ENCODE results near the gene DNAJB1.

DNAJB1 gene

GRCh38 chr19:14475251-14476073 lies 42.7 kb downstream of the DNAJB1 start, which contains the start of gene PTGER1:
Gene PTGER1 (minus strand): TSS chr19:14475354. CDS start chr19:14474320, 1,034 bp downstream.
- H3K79me1 ChIP-seq (ENCODE audit: low read length) = no peaks in the 10 kb centered on the region
- peaks cover 0 to 8% of the 10 kb centered on the region in 2 experiments for H3K4me1 ChIP-seq (ENCODE audit: control insufficient read depth in 1 of 2, insufficient read depth in 2 of 2, low read length in 2 of 2)
- no peak within 1 kb of the TSS for H2AFZ ChIP-seq (ENCODE audit: insufficient read depth, low read length, poor library complexity)
- H3K23ac ChIP-seq (ENCODE audit: low read length) = no peak within 1 kb of the TSS
- no peak within 1 kb of the TSS for H3K4ac ChIP-seq (ENCODE audit: low read depth, low read length)
- H2BK5ac ChIP-seq (ENCODE audit: low read depth, low read length, poor library complexity) = no peak within 1 kb of the TSS
- H3K4me2 ChIP-seq (ENCODE audit: low read length) = no peak within 1 kb of the TSS
- no peak within 1 kb of the TSS for H3K4me3 ChIP-seq (ENCODE audit: low read depth, low read length)
- no peak within 1 kb of the TSS for H3K14ac ChIP-seq (ENCODE audit: low read length)
- H3K79me2 ChIP-seq (ENCODE audit: control insufficient read depth, insufficient read depth, low read length, poor library complexity) = no peaks in the 10 kb centered on the region
- H3K18ac ChIP-seq (ENCODE audit: low read length) = no peak within 1 kb of the TSS
- DNase-seq = peak in 1 of 2 donors; percentile 22
- H3K36me3 ChIP-seq (ENCODE audit: control insufficient read depth in 1 of 2, insufficient read depth in 2 of 2, low read length in 2 of 2) = peaks cover 30 to 32% of the 10 kb centered on the region in 2 experiments
- H4K91ac ChIP-seq (ENCODE audit: low read depth, low read length) = no peak within 1 kb of the TSS
- no peak within 1 kb of the TSS for H3K9ac ChIP-seq (ENCODE audit: low read length)
- no peaks in the 10 kb centered on the region for H3K9me3 ChIP-seq (ENCODE audit: insufficient read depth, low read depth, low read length)
- H3K27me3 ChIP-seq (ENCODE audit: insufficient read depth, low read length) = no peaks in the 10 kb centered on the region
- H4K8ac ChIP-seq (ENCODE audit: low read depth, low read length) = no peak within 1 kb of the TSS
- H3K27ac ChIP-seq (ENCODE audit: low read depth, low read length) = no peak within 1 kb of the TSS
- H2BK12ac ChIP-seq (ENCODE audit: low read length) = no peak within 1 kb of the TSS
- no CpG with 5 or more reads among the region's 33 CpGs for WGBS (ENCODE audit: extremely low coverage, insufficient coverage, insufficient read length)
- H2AK5ac ChIP-seq (ENCODE audit: low read length) = no peak within 1 kb of the TSS
- no peak within 1 kb of the TSS for H4K12ac ChIP-seq (ENCODE audit: low read depth, low read length)
- no peak within 1 kb of the TSS for H2BK120ac ChIP-seq (ENCODE audit: insufficient read depth, low read length, poor library complexity)

- H4K12ac ChIP-seq (ENCODE audit: low read depth, low read length) = no peak overlapping the region
- H3K36me3 ChIP-seq (ENCODE audit: control insufficient read depth in 1 of 2, insufficient read depth in 2 of 2, low read length in 2 of 2) = peaks cover 26 to 28% of the 10 kb centered on the region in 2 experiments
- H3K23ac ChIP-seq (ENCODE audit: low read length) = no peak overlapping the region
- H3K9ac ChIP-seq (ENCODE audit: low read length) = no peak overlapping the region
- no peaks in the 10 kb centered on the region for H3K79me2 ChIP-seq (ENCODE audit: control insufficient read depth, insufficient read depth, low read length, poor library complexity)
- no peak overlapping the region for H3K27ac ChIP-seq (ENCODE audit: low read depth, low read length)
- no peak for DNase-seq
- no peak overlapping the region for H3K4ac ChIP-seq (ENCODE audit: low read depth, low read length)
- H3K14ac ChIP-seq (ENCODE audit: low read length) = no peak overlapping the region
- peaks cover 0 to 8% of the 10 kb centered on the region in 2 experiments for H3K4me1 ChIP-seq (ENCODE audit: control insufficient read depth in 1 of 2, insufficient read depth in 2 of 2, low read length in 2 of 2)
- no peak overlapping the region for H2BK5ac ChIP-seq (ENCODE audit: low read depth, low read length, poor library complexity)
- H2AK5ac ChIP-seq (ENCODE audit: low read length) = no peak overlapping the region
- H4K8ac ChIP-seq (ENCODE audit: low read depth, low read length) = no peak overlapping the region
- no peaks in the 10 kb centered on the region for H3K9me3 ChIP-seq (ENCODE audit: insufficient read depth, low read depth, low read length)
- H2BK120ac ChIP-seq (ENCODE audit: insufficient read depth, low read length, poor library complexity) = no peak overlapping the region
- WGBS (ENCODE audit: extremely low coverage, insufficient coverage, insufficient read length) = no CpG with 5 or more reads among the region's 12 CpGs
- no peaks in the 10 kb centered on the region for H3K79me1 ChIP-seq (ENCODE audit: low read length)
- no peaks in the 10 kb centered on the region for H3K27me3 ChIP-seq (ENCODE audit: insufficient read depth, low read length)
- no peak overlapping the region for H4K91ac ChIP-seq (ENCODE audit: low read depth, low read length)
- H3K18ac ChIP-seq (ENCODE audit: low read length) = no peak overlapping the region
- H2AFZ ChIP-seq (ENCODE audit: insufficient read depth, low read length, poor library complexity) = no peak overlapping the region
- H2BK12ac ChIP-seq (ENCODE audit: low read length) = no peak overlapping the region
- H3K4me3 ChIP-seq (ENCODE audit: low read depth, low read length) = no peak overlapping the region
- no peak overlapping the region for H3K4me2 ChIP-seq (ENCODE audit: low read length)
Measured at GRCh38 chr19:14474827-14475226, 43.4 kb downstream of the DNAJB1 start.

DNA sequence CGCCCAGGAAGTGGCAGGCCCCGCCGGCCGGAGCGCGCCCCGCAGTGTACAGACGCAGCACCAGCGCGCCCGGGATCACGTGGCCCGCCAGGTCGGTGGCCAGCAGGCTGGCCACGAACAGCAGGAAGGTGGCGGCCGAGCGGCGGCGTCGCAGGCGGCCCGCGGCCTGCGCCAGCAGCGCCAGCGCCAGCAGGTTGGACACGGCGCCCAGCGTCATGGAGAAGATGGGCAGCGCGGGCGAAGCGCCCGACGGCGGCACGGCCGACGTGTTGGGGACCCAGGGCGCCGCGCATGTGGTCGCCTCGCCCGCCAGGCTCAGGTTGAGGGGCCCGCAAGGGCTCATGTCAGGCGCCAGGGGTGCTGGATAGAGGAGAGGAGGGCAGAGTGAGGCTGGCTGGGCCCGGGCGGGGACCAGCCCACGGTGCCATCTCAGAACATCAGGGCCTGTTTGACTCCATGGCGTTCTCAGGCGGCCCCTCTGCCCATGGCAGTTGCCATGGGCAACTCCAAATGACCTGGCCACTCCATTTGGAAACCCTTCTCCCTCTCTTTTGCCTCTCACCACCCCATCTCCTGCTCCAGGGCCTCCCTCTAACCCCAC lies 44.1 kb downstream of the DNAJB1 start:
- no peak overlapping the region for H4K12ac ChIP-seq (ENCODE audit: low read depth, low read length)
- no peak overlapping the region for H2AFZ ChIP-seq (ENCODE audit: insufficient read depth, low read length, poor library complexity)
- no peak overlapping the region for H2BK12ac ChIP-seq (ENCODE audit: low read length)
- H2BK5ac ChIP-seq (ENCODE audit: low read depth, low read length, poor library complexity) = no peak overlapping the region
- H3K79me1 ChIP-seq (ENCODE audit: low read length) = no peaks in the 10 kb centered on the region
- DNase-seq = peak; percentile 66 to 71
- no peak overlapping the region for H4K91ac ChIP-seq (ENCODE audit: low read depth, low read length)
- H3K4me1 ChIP-seq (ENCODE audit: control insufficient read depth in 1 of 2, insufficient read depth in 2 of 2, low read length in 2 of 2) = peaks cover 0 to 8% of the 10 kb centered on the region in 2 experiments
- peaks cover 2% of the 10 kb centered on the region for H3K9me3 ChIP-seq (ENCODE audit: insufficient read depth, low read depth, low read length)
- no peak overlapping the region for H3K18ac ChIP-seq (ENCODE audit: low read length)
- no peak overlapping the region for H3K4ac ChIP-seq (ENCODE audit: low read depth, low read length)
- H3K9ac ChIP-seq (ENCODE audit: low read length) = no peak overlapping the region
- H2BK120ac ChIP-seq (ENCODE audit: insufficient read depth, low read length, poor library complexity) = no peak overlapping the region
- no peak overlapping the region for H3K23ac ChIP-seq (ENCODE audit: low read length)
- H3K79me2 ChIP-seq (ENCODE audit: control insufficient read depth, insufficient read depth, low read length, poor library complexity) = no peaks in the 10 kb centered on the region
- WGBS (ENCODE audit: extremely low coverage, insufficient coverage, insufficient read length) = no CpG with 5 or more reads among the region's 53 CpGs
- peaks cover 19 to 21% of the 10 kb centered on the region in 2 experiments for H3K36me3 ChIP-seq (ENCODE audit: control insufficient read depth in 1 of 2, insufficient read depth in 2 of 2, low read length in 2 of 2)
- H4K8ac ChIP-seq (ENCODE audit: low read depth, low read length) = no peak overlapping the region
- no peak overlapping the region for H3K27ac ChIP-seq (ENCODE audit: low read depth, low read length)
- no peak overlapping the region for H2AK5ac ChIP-seq (ENCODE audit: low read length)
- no peak overlapping the region for H3K4me2 ChIP-seq (ENCODE audit: low read length)
- no peak overlapping the region for H3K14ac ChIP-seq (ENCODE audit: low read length)
- no peaks in the 10 kb centered on the region for H3K27me3 ChIP-seq (ENCODE audit: insufficient read depth, low read length)
- no peak overlapping the region for H3K4me3 ChIP-seq (ENCODE audit: low read depth, low read length)

GRCh38 chr19:14473073-14473977 lies 44.9 kb downstream of the DNAJB1 start:
- H3K79me2 ChIP-seq (ENCODE audit: control insufficient read depth, insufficient read depth, low read length, poor library complexity) = no peaks in the 10 kb centered on the region
- no peak overlapping the region for H2AFZ ChIP-seq (ENCODE audit: insufficient read depth, low read length, poor library complexity)
- no peak overlapping the region for H2AK5ac ChIP-seq (ENCODE audit: low read length)
- H3K79me1 ChIP-seq (ENCODE audit: low read length) = no peaks in the 10 kb centered on the region
- peaks cover 2% of the 10 kb centered on the region for H3K9me3 ChIP-seq (ENCODE audit: insufficient read depth, low read depth, low read length)
- H3K23ac ChIP-seq (ENCODE audit: low read length) = no peak overlapping the region
- no peak overlapping the region for H2BK5ac ChIP-seq (ENCODE audit: low read depth, low read length, poor library complexity)
- no peak overlapping the region for H4K91ac ChIP-seq (ENCODE audit: low read depth, low read length)
- no CpG with 5 or more reads among the region's 97 CpGs for WGBS (ENCODE audit: extremely low coverage, insufficient coverage, insufficient read length)
- H3K4me1 ChIP-seq (ENCODE audit: control insufficient read depth in 1 of 2, insufficient read depth in 2 of 2, low read length in 2 of 2) = peaks cover 0 to 8% of the 10 kb centered on the region in 2 experiments
- H3K14ac ChIP-seq (ENCODE audit: low read length) = no peak overlapping the region
- H4K8ac ChIP-seq (ENCODE audit: low read depth, low read length) = no peak overlapping the region
- no peak overlapping the region for H3K4me2 ChIP-seq (ENCODE audit: low read length)
- DNase-seq = peak in 1 of 2 donors; percentile 38
- no peak overlapping the region for H3K4ac ChIP-seq (ENCODE audit: low read depth, low read length)
- H2BK12ac ChIP-seq (ENCODE audit: low read length) = no peak overlapping the region
- H3K9ac ChIP-seq (ENCODE audit: low read length) = no peak overlapping the region
- H4K12ac ChIP-seq (ENCODE audit: low read depth, low read length) = no peak overlapping the region
- H3K27ac ChIP-seq (ENCODE audit: low read depth, low read length) = no peak overlapping the region
- no peak overlapping the region for H3K4me3 ChIP-seq (ENCODE audit: low read depth, low read length)
- H2BK120ac ChIP-seq (ENCODE audit: insufficient read depth, low read length, poor library complexity) = no peak overlapping the region
- H3K36me3 ChIP-seq (ENCODE audit: control insufficient read depth in 1 of 2, insufficient read depth in 2 of 2, low read length in 2 of 2) = peaks cover 13 to 14% of the 10 kb centered on the region in 2 experiments
- H3K18ac ChIP-seq (ENCODE audit: low read length) = no peak overlapping the region
- no peaks in the 10 kb centered on the region for H3K27me3 ChIP-seq (ENCODE audit: insufficient read depth, low read length)
